Astrocyte (in vitro differentiated cells and primary cell): ENCODE data around the gene ARHGAP26. TPM values are rescaled to one million over a fixed set of nuclear protein-coding genes. Genes with fewer than 3 reads are reported as not detected.

Experiments
- DNase-seq: peaks from one replicate; pipeline ENCODE4 v3.0.0-alpha.2; 2010; ENCODE audit warnings: low read depth
- FAIRE-seq: peaks from 2 replicates; lab custom pipeline; 2011; peaks lifted over from hg19 to GRCh38; lab: Jason Lieb, UNC
- H2AFZ ChIP-seq: 2 replicates; pipeline ENCODE4 v1.6.0; 2012; ENCODE audit warnings: low read depth, low read length, inconsistent platforms
- H3K27ac ChIP-seq: 2 replicates; pipeline ENCODE4 v1.5.1; 2011; ENCODE audit warnings: low read depth, low read length, inconsistent platforms
- H3K27me3 ChIP-seq: 2 replicates; pipeline ENCODE4 v1.6.0; 2011; ENCODE audit warnings: low read length, inconsistent platforms; ENCODE audit not compliant: insufficient read depth
- H3K36me3 ChIP-seq: 2 replicates; pipeline ENCODE4 v1.5.1; 2011; ENCODE audit warnings: low read length, inconsistent platforms; ENCODE audit not compliant: insufficient read depth
- H3K4me1 ChIP-seq: 2 replicates; pipeline ENCODE4 v1.5.1; 2011; ENCODE audit warnings: low read length, inconsistent platforms; ENCODE audit not compliant: insufficient read depth
- H3K4me2 ChIP-seq: 2 replicates; pipeline ENCODE4 v1.6.0; 2012; ENCODE audit warnings: low read length, inconsistent platforms
- H3K4me3 ChIP-seq: 2 replicates; pipeline ENCODE4 v1.5.1; 2011; ENCODE audit warnings: low read depth, mild to moderate bottlenecking, low read length, inconsistent platforms; ENCODE audit not compliant: insufficient read depth
- H3K79me2 ChIP-seq: 2 replicates; pipeline ENCODE4 v1.6.0; 2012; ENCODE audit warnings: mild to moderate bottlenecking, low read length, inconsistent platforms; ENCODE audit not compliant: insufficient read depth
- H3K9ac ChIP-seq: 2 replicates; pipeline ENCODE4 v1.6.0; 2012; ENCODE audit warnings: mild to moderate bottlenecking, low read length, inconsistent platforms
- H3K9me3 ChIP-seq: 2 replicates; pipeline ENCODE4 v1.5.1; 2012; ENCODE audit warnings: low read depth, mild to moderate bottlenecking, low read length, inconsistent platforms; ENCODE audit not compliant: insufficient read depth
- H4K20me1 ChIP-seq: 2 replicates; pipeline ENCODE4 v1.6.0; 2012; ENCODE audit warnings: low read length, inconsistent platforms; ENCODE audit not compliant: insufficient read depth
- H3K27ac Mint-ChIP-seq: one replicate; pipeline ENCODE4 v1.8.0; 2021; ENCODE audit warnings: mild to moderate bottlenecking, mixed read lengths; ENCODE audit not compliant: unreplicated experiment
- H3K27me3 Mint-ChIP-seq: one replicate; pipeline ENCODE4 v1.8.0; 2021; ENCODE audit warnings: low read depth, mixed read lengths; ENCODE audit not compliant: unreplicated experiment
- H3K36me3 Mint-ChIP-seq: one replicate; pipeline ENCODE4 v1.8.0; 2021; ENCODE audit warnings: low read depth, mixed read lengths; ENCODE audit not compliant: unreplicated experiment
- H3K4me1 Mint-ChIP-seq: one replicate; pipeline ENCODE4 v1.8.0; 2021; ENCODE audit warnings: low read depth, mixed read lengths; ENCODE audit not compliant: unreplicated experiment
- H3K4me3 Mint-ChIP-seq: one replicate; pipeline ENCODE4 v1.8.0; 2021; ENCODE audit warnings: mild to moderate bottlenecking, moderate library complexity, mixed read lengths; ENCODE audit not compliant: unreplicated experiment
- H3K9me3 Mint-ChIP-seq: one replicate; pipeline ENCODE4 v1.8.0; 2021; ENCODE audit warnings: mild to moderate bottlenecking, mixed read lengths; ENCODE audit not compliant: unreplicated experiment
- EZH2 ChIP-seq: IDR thresholded peaks from 2 replicates; pipeline ENCODE4 v1.6.1; 2012; ENCODE audit warnings: mild to moderate bottlenecking, low read length, inconsistent platforms; ENCODE audit not compliant: insufficient read depth
- total RNA-seq: library from RNA; stranded (reverse); gene quantifications from 2 replicates; pipeline ENCODE4 v1.2.1, GENCODE V29; 2021
- TF ChIP-seq, protein P1 (sequence below): IDR thresholded peaks from 2 replicates; pipeline ENCODE4 v1.5.1; 2011; ENCODE audit warnings: low read depth, mild to moderate bottlenecking, inconsistent platforms, low read length, moderate library complexity; ENCODE audit not compliant: insufficient read depth

ARHGAP26 gene
- total RNA-seq, 1 donor from 2014 or later: 5.6 TPM

DNA sequence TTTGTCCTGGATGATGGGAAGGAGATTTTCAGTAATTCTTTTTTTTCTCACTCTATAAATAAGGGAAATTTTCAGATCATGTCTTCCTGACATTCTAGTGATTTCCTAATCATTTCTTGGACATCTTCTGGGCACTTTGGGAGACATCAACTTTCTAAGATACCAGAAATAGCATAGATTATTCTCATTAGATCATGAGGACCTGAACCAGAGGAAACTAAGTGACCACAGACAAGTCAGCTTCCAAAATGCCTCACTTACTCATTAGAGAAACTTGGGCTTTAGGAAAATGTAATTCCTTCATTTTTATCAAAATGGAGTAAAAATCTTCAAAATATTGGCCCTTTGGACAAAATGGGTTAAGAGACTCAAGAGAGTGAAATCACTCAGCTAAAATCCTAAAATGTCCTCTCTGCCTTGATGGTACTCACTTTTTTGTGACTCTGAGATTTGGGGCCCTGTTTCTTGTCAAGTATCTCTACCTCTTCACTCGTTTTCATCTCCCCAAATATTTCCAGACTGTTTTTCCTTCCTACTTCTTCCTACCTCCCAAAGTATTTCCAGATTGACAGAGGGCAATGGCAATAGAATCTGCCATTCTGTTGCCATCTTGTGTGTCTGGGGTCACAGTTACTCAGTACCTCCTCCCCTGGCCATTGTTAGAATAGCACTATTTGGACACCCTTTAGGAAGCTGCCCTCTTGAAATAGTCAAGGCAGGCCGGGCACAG, 438.8 kb downstream of the ARHGAP26 start:
- Mint-ChIP-seq H3K4me1 (peaks cover 39% of the 10 kb centered on the region), H3K36me3 (peaks cover 3% of the 10 kb centered on the region), H3K27me3 (no peaks in the 10 kb centered on the region), H3K27ac (no peak overlapping the region), H3K4me3 (peak overlapping the region; percentile 3), H3K9me3 (no peaks in the 10 kb centered on the region)
- no peak for TF ChIP-seq EZH2
- TF ChIP-seq, protein P1, sequence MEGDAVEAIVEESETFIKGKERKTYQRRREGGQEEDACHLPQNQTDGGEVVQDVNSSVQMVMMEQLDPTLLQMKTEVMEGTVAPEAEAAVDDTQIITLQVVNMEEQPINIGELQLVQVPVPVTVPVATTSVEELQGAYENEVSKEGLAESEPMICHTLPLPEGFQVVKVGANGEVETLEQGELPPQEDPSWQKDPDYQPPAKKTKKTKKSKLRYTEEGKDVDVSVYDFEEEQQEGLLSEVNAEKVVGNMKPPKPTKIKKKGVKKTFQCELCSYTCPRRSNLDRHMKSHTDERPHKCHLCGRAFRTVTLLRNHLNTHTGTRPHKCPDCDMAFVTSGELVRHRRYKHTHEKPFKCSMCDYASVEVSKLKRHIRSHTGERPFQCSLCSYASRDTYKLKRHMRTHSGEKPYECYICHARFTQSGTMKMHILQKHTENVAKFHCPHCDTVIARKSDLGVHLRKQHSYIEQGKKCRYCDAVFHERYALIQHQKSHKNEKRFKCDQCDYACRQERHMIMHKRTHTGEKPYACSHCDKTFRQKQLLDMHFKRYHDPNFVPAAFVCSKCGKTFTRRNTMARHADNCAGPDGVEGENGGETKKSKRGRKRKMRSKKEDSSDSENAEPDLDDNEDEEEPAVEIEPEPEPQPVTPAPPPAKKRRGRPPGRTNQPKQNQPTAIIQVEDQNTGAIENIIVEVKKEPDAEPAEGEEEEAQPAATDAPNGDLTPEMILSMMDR: no peak
- Histone ChIP-seq H2AFZ (no peak overlapping the region), H3K9me3 (no peaks in the 10 kb centered on the region), H3K4me2 (no peak overlapping the region), H3K27me3 (no peaks in the 10 kb centered on the region), H3K4me1 (peaks cover 29% of the 10 kb centered on the region), H4K20me1 (no peaks in the 10 kb centered on the region), H3K27ac (no peak overlapping the region), H3K4me3 (no peak overlapping the region), H3K36me3 (no peaks in the 10 kb centered on the region), H3K9ac (no peak overlapping the region), H3K79me2 (no peaks in the 10 kb centered on the region)
- FAIRE-seq (no peak), DNase-seq (peak; percentile 57)

DNA sequence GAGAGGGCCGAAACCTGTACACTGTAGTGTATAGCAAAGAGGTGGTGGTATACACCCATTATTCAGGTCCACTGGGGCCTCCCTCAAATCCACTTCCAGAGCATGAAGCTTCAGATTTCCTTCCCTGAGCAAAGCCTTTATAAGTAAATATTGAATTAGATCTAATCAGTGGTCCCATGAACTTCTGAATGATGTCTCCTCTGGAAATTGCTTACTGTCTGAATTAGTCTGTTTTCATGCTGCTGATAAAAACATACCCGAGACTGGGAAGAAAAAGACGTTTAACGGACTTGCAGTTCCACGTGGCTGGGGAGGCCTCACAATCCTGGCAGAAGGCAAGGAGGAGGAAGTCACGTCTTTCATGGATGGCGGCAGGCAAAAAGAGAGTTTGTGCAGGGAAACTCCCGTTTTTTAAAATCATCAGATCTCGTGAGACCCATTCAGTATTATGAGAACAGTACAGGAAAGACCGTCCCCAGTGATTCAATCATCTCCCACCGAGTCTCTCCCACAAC, 439.8 kb downstream of the ARHGAP26 start:
- H3K9me3 ChIP-seq: no peaks in the 10 kb centered on the region
- TF ChIP-seq EZH2: no peak
- TF ChIP-seq, protein P1: no peak
- DNase-seq (no peak), FAIRE-seq (no peak)
- no peaks in the 10 kb centered on the region for H3K79me2 ChIP-seq
- no peak overlapping the region for H3K4me2 ChIP-seq
- H3K27me3 ChIP-seq: no peaks in the 10 kb centered on the region
- H3K27ac Mint-ChIP-seq: no peak overlapping the region
- no peak overlapping the region for H2AFZ ChIP-seq
- no peak overlapping the region for H3K9ac ChIP-seq
- H3K27ac ChIP-seq: no peak overlapping the region
- no peak overlapping the region for H3K4me3 Mint-ChIP-seq
- no peaks in the 10 kb centered on the region for H3K27me3 Mint-ChIP-seq
- peaks cover 5% of the 10 kb centered on the region for H3K36me3 Mint-ChIP-seq
- no peak overlapping the region for H3K4me3 ChIP-seq
- H3K36me3 ChIP-seq: no peaks in the 10 kb centered on the region
- H3K9me3 Mint-ChIP-seq: no peaks in the 10 kb centered on the region
- peaks cover 39% of the 10 kb centered on the region for H3K4me1 Mint-ChIP-seq
- peaks cover 27% of the 10 kb centered on the region for H3K4me1 ChIP-seq
- H4K20me1 ChIP-seq: no peaks in the 10 kb centered on the region

DNA sequence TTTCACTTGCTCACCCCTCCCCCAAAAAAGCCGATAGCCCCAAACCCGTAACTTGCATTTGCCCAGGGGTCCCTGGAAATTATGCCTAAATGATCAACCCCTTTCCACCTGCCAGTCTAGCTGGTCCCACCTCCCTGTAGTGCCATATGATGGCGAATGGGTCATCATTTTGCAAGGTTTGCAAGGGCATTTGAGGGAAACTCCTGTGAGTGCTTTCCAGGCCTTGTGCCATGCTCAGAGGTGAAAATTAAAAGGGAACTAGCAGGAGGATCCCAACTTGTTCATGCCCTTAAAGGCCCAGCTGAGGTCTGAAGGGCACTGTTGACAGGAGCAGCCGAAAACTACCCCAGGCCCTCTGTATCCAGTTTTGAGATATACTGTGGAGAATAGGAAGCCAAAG, 440.4 kb downstream of the ARHGAP26 start:
- FAIRE-seq (no peak), DNase-seq (no peak)
- TF ChIP-seq, protein P1: no peak
- no peak for TF ChIP-seq EZH2
- no peak overlapping the region for H3K4me3 Mint-ChIP-seq
- Histone ChIP-seq H3K79me2 (no peaks in the 10 kb centered on the region), H3K4me1 (peaks cover 21% of the 10 kb centered on the region), H3K9ac (no peak overlapping the region), H3K4me3 (no peak overlapping the region), H4K20me1 (no peaks in the 10 kb centered on the region), H3K27me3 (no peaks in the 10 kb centered on the region), H3K27ac (no peak overlapping the region), H3K36me3 (no peaks in the 10 kb centered on the region), H3K4me2 (no peak overlapping the region), H3K9me3 (no peaks in the 10 kb centered on the region), H2AFZ (no peak overlapping the region)
- no peaks in the 10 kb centered on the region for H3K9me3 Mint-ChIP-seq
- H3K36me3 Mint-ChIP-seq: peaks cover 5% of the 10 kb centered on the region
- no peaks in the 10 kb centered on the region for H3K27me3 Mint-ChIP-seq
- no peak overlapping the region for H3K27ac Mint-ChIP-seq
- H3K4me1 Mint-ChIP-seq: peaks cover 33% of the 10 kb centered on the region
